Ascending aorta (tissue), 2 donors: ENCODE measurements around the gene CLMN. TPM values are rescaled to one million over a fixed set of nuclear protein-coding genes. Genes with fewer than 3 reads are reported as not detected.

Source experiments
- DNase-seq, 2 donors: peaks; one replicate each; pipeline ENCODE4 v3.0.0-alpha.2; 2019; ENCODE audit warnings: low spot score in 2 of 2
- H3K27ac ChIP-seq, 2 donors: fragments of 200-600 bp; sonication (generic); one replicate each; pipeline ENCODE4 v1.5.1; 2016 to 2017; ENCODE audit warnings: mild to moderate bottlenecking in 1 of 2
- H3K27me3 ChIP-seq: fragments of 200-600 bp; sonication (generic); one replicate; pipeline ENCODE4 v1.5.1; 2017
- H3K36me3 ChIP-seq, 2 donors: fragments of 200-600 bp; sonication (generic); one replicate each; pipeline ENCODE4 v1.5.1; 2016
- H3K4me1 ChIP-seq, 2 donors: fragments of 200-600 bp; sonication (generic); one replicate each; pipeline ENCODE4 v1.5.1; 2016 to 2017; ENCODE audit warnings: mild to moderate bottlenecking in 1 of 2
- H3K4me3 ChIP-seq, 2 donors: fragments of 200-600 bp; sonication (generic); one replicate each; pipeline ENCODE4 v1.5.1; 2016 to 2017; ENCODE audit warnings: mild to moderate bottlenecking in 1 of 2
- H3K9me3 ChIP-seq, 2 donors: fragments of 200-600 bp; sonication (generic); one replicate each; pipeline ENCODE4 v1.5.1; 2016
- intact Hi-C: fragments of 100-400 bp; cut with DNase I; formaldehyde crosslinking; loops from one replicate; pipeline ENCODE4 v1.15.1; 2023
- total RNA-seq: library from RNA; depleted of rRNA; stranded (reverse); fragments of >200 nt; gene quantifications from one replicate; pipeline ENCODE4 v1.1.0, GENCODE V29; 2016
- TF ChIP-seq, protein P1 (sequence below), 3 experiments: fragments of 200-600 bp in 2 of 3; fragments of 450-650 bp in 1 of 3; sonication (generic) in 2 of 3; IDR thresholded peaks; one replicate each; pipeline ENCODE4 v1.5.1; 2016 to 2019; ENCODE audit warnings: antibody characterized with exemption in 3 of 3, mild to moderate bottlenecking in 1 of 3, moderate library complexity in 1 of 3

CLMN gene
- total RNA-seq: 4.7 TPM

DNA sequence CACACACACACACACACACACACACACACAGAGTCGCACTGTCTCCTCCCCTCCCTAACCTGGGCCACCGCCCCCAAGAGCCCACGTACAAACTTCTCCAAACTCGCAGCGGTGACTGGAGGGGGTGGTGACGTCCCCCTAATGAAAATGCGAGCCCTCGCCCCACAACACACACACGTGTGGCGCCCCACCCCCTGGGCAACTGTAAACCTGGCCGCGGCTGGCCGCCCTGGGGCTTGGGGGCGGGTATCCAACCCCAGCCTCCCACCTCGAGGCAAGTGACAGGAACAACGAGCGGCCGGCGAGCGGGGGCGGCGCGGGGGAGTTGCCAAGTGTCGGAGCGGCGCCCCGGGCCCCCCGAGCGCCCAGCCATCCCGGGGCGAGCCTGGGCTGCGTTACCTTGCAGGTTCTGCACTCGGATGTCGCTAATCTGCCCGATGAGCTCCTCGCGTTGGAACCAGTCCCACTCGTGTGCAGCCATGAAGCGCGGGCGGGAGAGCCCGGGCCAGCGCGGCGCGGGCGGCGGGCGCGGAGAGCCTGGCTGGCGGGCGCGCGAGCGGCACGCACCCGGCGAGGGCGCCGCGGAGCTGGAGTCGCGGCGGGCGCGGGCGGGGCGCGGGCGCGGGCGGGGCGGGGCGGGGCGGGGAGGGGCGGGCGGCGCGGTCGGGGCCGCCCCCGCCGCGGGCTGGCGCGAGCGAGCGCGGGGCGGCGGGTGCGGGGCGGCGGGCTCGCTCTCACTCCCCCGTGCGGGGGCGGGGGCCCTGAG lies at the start of gene CLMN:
Gene CLMN (minus strand): TSS at position 597 of the 766 bp plus-strand sequence. CDS start 116 bp downstream, at position 481.
- no peaks in the 10 kb centered on the region for H3K36me3 ChIP-seq
- H3K27ac ChIP-seq: peak within 1 kb of the TSS; percentile 23 to 63
- intact Hi-C loops: loop anchor here (5.0 to 10.0 kb wide), 2 partner anchors 162 to 215 kb away; partner anchors contain the start of genes DICER1 and GLRX5
- TF ChIP-seq, protein P1, sequence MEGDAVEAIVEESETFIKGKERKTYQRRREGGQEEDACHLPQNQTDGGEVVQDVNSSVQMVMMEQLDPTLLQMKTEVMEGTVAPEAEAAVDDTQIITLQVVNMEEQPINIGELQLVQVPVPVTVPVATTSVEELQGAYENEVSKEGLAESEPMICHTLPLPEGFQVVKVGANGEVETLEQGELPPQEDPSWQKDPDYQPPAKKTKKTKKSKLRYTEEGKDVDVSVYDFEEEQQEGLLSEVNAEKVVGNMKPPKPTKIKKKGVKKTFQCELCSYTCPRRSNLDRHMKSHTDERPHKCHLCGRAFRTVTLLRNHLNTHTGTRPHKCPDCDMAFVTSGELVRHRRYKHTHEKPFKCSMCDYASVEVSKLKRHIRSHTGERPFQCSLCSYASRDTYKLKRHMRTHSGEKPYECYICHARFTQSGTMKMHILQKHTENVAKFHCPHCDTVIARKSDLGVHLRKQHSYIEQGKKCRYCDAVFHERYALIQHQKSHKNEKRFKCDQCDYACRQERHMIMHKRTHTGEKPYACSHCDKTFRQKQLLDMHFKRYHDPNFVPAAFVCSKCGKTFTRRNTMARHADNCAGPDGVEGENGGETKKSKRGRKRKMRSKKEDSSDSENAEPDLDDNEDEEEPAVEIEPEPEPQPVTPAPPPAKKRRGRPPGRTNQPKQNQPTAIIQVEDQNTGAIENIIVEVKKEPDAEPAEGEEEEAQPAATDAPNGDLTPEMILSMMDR (IDR thresholded peaks at IDR 0.05): no peak
- H3K4me3 ChIP-seq: peak within 1 kb of the TSS; percentile 88 to 90
- peaks cover 0 to 3% of the 10 kb centered on the region in 2 donors for H3K4me1 ChIP-seq
- H3K27me3 ChIP-seq: no peaks in the 10 kb centered on the region
- DNase-seq: no peak
- no peaks in the 10 kb centered on the region for H3K9me3 ChIP-seq

- intact Hi-C loops: no loop called here
- Histone ChIP-seq H3K27me3 (peaks cover 8% of the 10 kb centered on the region), H3K4me3 (no peak overlapping the region), H3K27ac (no peak overlapping the region), H3K9me3 (no peaks in the 10 kb centered on the region), H3K4me1 (no peaks in the 10 kb centered on the region), H3K36me3 (no peaks in the 10 kb centered on the region)
- no peak for DNase-seq
- TF ChIP-seq, protein P1 (IDR thresholded peaks at IDR 0.05): no peak
Measured at GRCh38 chr14:95365401-95365800, 45.7 kb upstream of the CLMN start.

DNA sequence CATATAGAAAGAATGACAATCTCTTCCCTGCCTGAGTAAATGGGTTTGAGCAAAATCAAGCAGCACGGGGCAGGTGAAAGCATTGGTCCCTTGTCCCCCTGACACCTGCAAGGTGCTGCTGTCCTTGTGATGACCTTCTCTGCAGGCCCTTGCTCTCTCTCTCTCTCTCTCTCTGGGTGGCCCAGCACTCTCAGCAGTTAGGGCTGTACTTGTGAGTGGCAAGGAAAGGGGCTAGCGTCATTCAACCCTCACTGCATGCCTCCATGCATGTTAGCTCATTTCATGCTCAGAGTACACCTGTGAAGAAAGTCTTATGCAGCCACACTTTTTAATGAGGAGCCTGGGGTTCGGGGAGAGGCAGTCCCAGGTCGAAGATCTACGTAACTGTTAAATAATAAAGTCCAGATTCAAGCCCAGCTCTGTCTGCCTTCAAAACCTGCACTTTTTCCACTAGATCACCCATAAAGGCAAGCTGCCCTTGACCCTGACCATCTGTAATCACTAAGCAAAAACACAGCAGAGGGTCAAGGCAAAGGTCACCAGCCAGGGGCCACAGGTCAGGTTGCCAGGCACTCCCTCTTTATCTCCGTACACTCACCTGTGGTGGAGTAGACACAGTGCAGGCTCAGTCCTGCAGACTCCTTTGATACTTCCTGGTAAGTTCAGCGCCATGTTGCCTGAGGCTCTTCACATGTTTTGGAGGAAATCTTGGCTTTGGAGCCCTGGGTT lies 44.9 kb upstream of the CLMN start:
- intact Hi-C loops: no loop called here
- Histone ChIP-seq H3K27me3 (peaks cover 8% of the 10 kb centered on the region), H3K27ac (no peak overlapping the region), H3K9me3 (no peaks in the 10 kb centered on the region), H3K4me1 (no peaks in the 10 kb centered on the region), H3K4me3 (no peak overlapping the region), H3K36me3 (no peaks in the 10 kb centered on the region)
- DNase-seq: peak in 1 of 2 donors; percentile 52
- TF ChIP-seq, protein P1 (IDR thresholded peaks at IDR 0.05): no peak

GRCh38 chr14:95363468-95363954 lies 43.8 kb upstream of the CLMN start:
- intact Hi-C loops: no loop called here

DNA sequence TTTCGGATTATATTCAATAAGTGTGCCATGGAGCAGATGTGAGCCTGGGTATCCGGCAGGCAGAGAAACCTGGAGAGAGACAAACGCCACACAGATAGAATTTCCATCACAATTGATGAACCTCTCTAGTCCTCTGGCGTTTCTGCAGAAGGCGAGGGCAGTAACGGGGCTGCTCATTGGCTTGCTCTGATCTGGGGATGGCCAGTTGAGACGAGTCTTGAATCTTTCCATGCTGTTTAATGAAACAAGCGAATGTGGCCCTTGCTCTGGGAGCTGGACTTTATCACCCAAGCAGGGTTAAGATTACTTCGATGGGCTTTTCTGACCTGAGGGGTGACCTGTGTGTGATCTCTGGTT lies 42.4 kb upstream of the CLMN start:
- H3K4me1 ChIP-seq: no peaks in the 10 kb centered on the region
- DNase-seq: peak in 1 of 2 donors; percentile 27

More at GRCh38 chr14:95363468-95363954, 43.8 kb upstream of the CLMN start:
- TF ChIP-seq, protein P1 (IDR thresholded peaks at IDR 0.05): no peak
- DNase-seq: peak in 1 of 2 donors; percentile 37
- H3K27ac ChIP-seq: no peak overlapping the region
- no peak overlapping the region for H3K4me3 ChIP-seq
- peaks cover 8% of the 10 kb centered on the region for H3K27me3 ChIP-seq
- no peaks in the 10 kb centered on the region for H3K36me3 ChIP-seq
- H3K4me1 ChIP-seq: no peaks in the 10 kb centered on the region
- H3K9me3 ChIP-seq: no peaks in the 10 kb centered on the region

More for the DNA sequence above, 42.4 kb upstream of the CLMN start:
- Histone ChIP-seq H3K27me3 (peaks cover 8% of the 10 kb centered on the region), H3K36me3 (no peaks in the 10 kb centered on the region), H3K4me3 (no peak overlapping the region), H3K9me3 (no peaks in the 10 kb centered on the region), H3K27ac (no peak overlapping the region)
- intact Hi-C loops: no loop called here
- TF ChIP-seq, protein P1 (IDR thresholded peaks at IDR 0.05): no peak
